ENCODE data around the gene FKBP5. TPM values are rescaled to one million over a fixed set of nuclear protein-coding genes. Genes with fewer than 3 reads are reported as not detected.

FKBP5 gene
- total and polyA plus RNA-seq, 9 of the 15 experiments (the other 6 are each of a cell fraction or from before 2014, with no cell fraction given) = 32.7 to 151 (median 75.0) TPM

- TF ChIP-seq, protein P1, sequence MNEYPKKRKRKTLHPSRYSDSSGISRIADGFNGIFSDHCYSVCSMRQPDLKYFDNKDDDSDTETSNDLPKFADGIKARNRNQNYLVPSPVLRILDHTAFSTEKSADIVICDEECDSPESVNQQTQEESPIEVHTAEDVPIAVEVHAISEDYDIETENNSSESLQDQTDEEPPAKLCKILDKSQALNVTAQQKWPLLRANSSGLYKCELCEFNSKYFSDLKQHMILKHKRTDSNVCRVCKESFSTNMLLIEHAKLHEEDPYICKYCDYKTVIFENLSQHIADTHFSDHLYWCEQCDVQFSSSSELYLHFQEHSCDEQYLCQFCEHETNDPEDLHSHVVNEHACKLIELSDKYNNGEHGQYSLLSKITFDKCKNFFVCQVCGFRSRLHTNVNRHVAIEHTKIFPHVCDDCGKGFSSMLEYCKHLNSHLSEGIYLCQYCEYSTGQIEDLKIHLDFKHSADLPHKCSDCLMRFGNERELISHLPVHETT (CRISPR knock-in tag; conservative IDR thresholded peaks at IDR 0.05 in 1 of 2, IDR thresholded peaks at IDR 0.05 in 1 of 2) = no peak
- TF ChIP-seq TAL1 (IDR thresholded peaks at IDR 0.05) = peak; percentile 73
- TF ChIP-seq BDP1 (IDR thresholded peaks at IDR 0.05; ENCODE audit: insufficient read depth, insufficient read length) = no peak
- TF ChIP-seq DPF2 (IDR thresholded peaks at IDR 0.05) = peak; percentile 88
- TF ChIP-seq ZNF316 (IDR thresholded peaks at IDR 0.05) = peak; percentile 43
- no peak for TF ChIP-seq NFATC3 (IDR thresholded peaks at IDR 0.05)
- no peak for TF ChIP-seq SP2 (IDR thresholded peaks at IDR 0.05; ENCODE audit: extremely low read depth, low read depth, low read length, poor library complexity, severe bottlenecking)
- TF ChIP-seq, protein P2, sequence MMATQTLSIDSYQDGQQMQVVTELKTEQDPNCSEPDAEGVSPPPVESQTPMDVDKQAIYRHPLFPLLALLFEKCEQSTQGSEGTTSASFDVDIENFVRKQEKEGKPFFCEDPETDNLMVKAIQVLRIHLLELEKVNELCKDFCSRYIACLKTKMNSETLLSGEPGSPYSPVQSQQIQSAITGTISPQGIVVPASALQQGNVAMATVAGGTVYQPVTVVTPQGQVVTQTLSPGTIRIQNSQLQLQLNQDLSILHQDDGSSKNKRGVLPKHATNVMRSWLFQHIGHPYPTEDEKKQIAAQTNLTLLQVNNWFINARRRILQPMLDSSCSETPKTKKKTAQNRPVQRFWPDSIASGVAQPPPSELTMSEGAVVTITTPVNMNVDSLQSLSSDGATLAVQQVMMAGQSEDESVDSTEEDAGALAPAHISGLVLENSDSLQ (IDR thresholded peaks at IDR 0.05) = peak; percentile 72
- TF ChIP-seq TFE3 (CRISPR knock-in tag; IDR thresholded peaks at IDR 0.05) = no peak
- peak in 1 of 2 experiments; percentile 63; a peak in 1 of 4 replicates for TF ChIP-seq ZMIZ1 (IDR thresholded peaks at IDR 0.05; ENCODE audit: low read depth in 2 of 2, low read length in 2 of 2)
- TF ChIP-seq ZNF655 (CRISPR knock-in tag; IDR thresholded peaks at IDR 0.05) = no peak
- no peak for TF ChIP-seq ZNF140 (CRISPR knock-in tag; IDR thresholded peaks at IDR 0.05)
- no peak for TF ChIP-seq YBX1 (IDR thresholded peaks at IDR 0.05)
- TF ChIP-seq GATA2 (CRISPR knock-in tag; IDR thresholded peaks at IDR 0.05) = peak; percentile 19; the same call in 1 of the 2 replicates
- TF ChIP-seq JUN (IDR thresholded peaks at IDR 0.05; ENCODE audit: borderline replicate concordance, low read depth, low read length) = no peak
- TF ChIP-seq JUN (CRISPR knock-in tag; IDR thresholded peaks at IDR 0.05; ENCODE audit: borderline replicate concordance) = no peak
- TF ChIP-seq NCOA2 (IDR thresholded peaks at IDR 0.05; ENCODE audit: partially characterized antibody in 2 of 2) = peak in 1 of 2 experiments; percentile 30
These were observed 37.5 kb downstream of the FKBP5 start (continued) for GRCh38 chr6:35651244-35651643.
